HCT116 (cell line): ENCODE data around the gene SNX8. TPM values are rescaled to one million over a fixed set of nuclear protein-coding genes. Genes with fewer than 3 reads are reported as not detected.

Experiments
- ATAC-seq: fragments of 200-7000 bp; cut with Tn5 transposase; 2 replicates; pipeline ENCODE4 v1.9.1; 2020; ENCODE audit warnings: mild to moderate bottlenecking, moderate library complexity
- BruUV-seq: library from RNA; stranded (reverse); fragments of 400-500 nt; replicated peaks from 2 replicates; lab custom pipeline; 2021; lab: Mats Ljungman, UMichigan
- CTCF ChIA-PET: fragments of 300-600 bp; sonication (Branson Sonifier 250); formaldehyde crosslinking; loops from one replicate; lab custom pipeline; 2021; ENCODE audit warnings: antibody characterized with exemption; lab: Charles Lee
- POLR2A ChIA-PET: fragments of 300-600, 350-600 bp; sonication (Branson Sonifier 250); formaldehyde crosslinking; loops from one replicate; lab custom pipeline; 2021; ENCODE audit warnings: antibody characterized with exemption; lab: Charles Lee
- RAD21 ChIA-PET, 2 experiments: fragments of 300-600 bp; sonication (Branson Sonifier 250); formaldehyde crosslinking; loops; one replicate each; lab custom pipeline; 2023; ENCODE audit warnings: low total read pairs in 2 of 2; ENCODE audit not compliant: uncharacterized antibody in 2 of 2, unreplicated experiment in 2 of 2, low non-redundant PET in 1 of 2; lab: Charles Lee
- DNase-seq: peaks from one replicate; pipeline ENCODE4 v3.0.0-alpha.2; 2010; ENCODE audit warnings: low read depth, low spot score
- H2AFZ ChIP-seq: fragments of 200-600 bp; shearing (Covaris generic), sonication (generic); 2 replicates; pipeline ENCODE4 v1.6.1; 2017; ENCODE audit warnings: low read depth, mixed run types, mixed read lengths, antibody characterized with exemption, low read length; ENCODE audit not compliant: poor library complexity, severe bottlenecking
- H3K27ac ChIP-seq: 2 replicates; pipeline ENCODE4 v1.5.1; 2012; ENCODE audit warnings: low read depth, low read length
- H3K27me3 ChIP-seq: fragments of 200-600 bp; sonication (generic); 2 replicates; pipeline ENCODE4 v1.6.1; 2016; ENCODE audit warnings: mixed run types, low read length, mixed read lengths; ENCODE audit not compliant: insufficient read depth
- H3K36me3 ChIP-seq, 2 experiments: fragments of 200-500 bp in 1 of 2; fragments of 200-600 bp in 1 of 2; sonication (Bioruptor generic) in 1 of 2; sonication (generic) in 1 of 2; 2 replicates each; pipeline versions ENCODE4 v1.5.1 to v1.6.1; 2014 to 2016; ENCODE audit warnings: low read length in 2 of 2, inconsistent platforms in 1 of 2, mixed read lengths in 1 of 2, mixed run types in 1 of 2; ENCODE audit not compliant: insufficient read depth in 2 of 2, control insufficient read depth in 1 of 2
- H3K4me1 ChIP-seq, 2 experiments: fragments of 200-600 bp in 1 of 2; sonication (generic) in 1 of 2; 2 replicates each; pipeline versions ENCODE4 v1.5.1 to v1.6.1; 2012 to 2017; ENCODE audit warnings: low read length in 2 of 2, inconsistent platforms in 1 of 2, mild to moderate bottlenecking in 1 of 2, mixed read lengths in 1 of 2, mixed run types in 1 of 2, moderate library complexity in 1 of 2; ENCODE audit not compliant: insufficient read depth in 2 of 2, control insufficient read depth in 1 of 2
- H3K4me2 ChIP-seq: fragments of 200-600 bp; sonication (generic); 2 replicates; pipeline ENCODE4 v1.6.1; 2017; ENCODE audit warnings: mixed run types, low read length, mixed read lengths
- H3K4me3 ChIP-seq, 2 experiments: fragments of 200-600 bp in 1 of 2; sonication (generic) in 1 of 2; replicated peaks in 1 of 2; 2 replicates each; pipeline ENCODE4 v1.5.1; 2011 to 2016; ENCODE audit warnings: low read length in 2 of 2, control low read depth in 1 of 2, low read depth in 1 of 2, mild to moderate bottlenecking in 1 of 2, mixed read lengths in 1 of 2, mixed run types in 1 of 2
- H3K79me2 ChIP-seq: fragments of 200-600 bp; sonication (generic); 2 replicates; pipeline ENCODE4 v1.6.1; 2017; ENCODE audit warnings: mild to moderate bottlenecking, mixed run types, low read length, moderate library complexity, mixed read lengths; ENCODE audit not compliant: insufficient read depth
- H3K9ac ChIP-seq: fragments of 200-600 bp; sonication (generic); 2 replicates; pipeline ENCODE4 v1.6.1; 2016; ENCODE audit warnings: low read length, mixed read lengths
- H3K9me2 ChIP-seq: fragments of 200-600 bp; sonication (generic), shearing (Covaris generic); 2 replicates; pipeline ENCODE4 v1.6.1; 2017; ENCODE audit warnings: mixed run types, mild to moderate bottlenecking, moderate library complexity; ENCODE audit not compliant: insufficient read depth
- H3K9me3 ChIP-seq, 2 experiments: fragments of 200-500 bp in 1 of 2; fragments of 200-600 bp in 1 of 2; sonication (Bioruptor generic) in 1 of 2; sonication (generic) in 1 of 2; 2 replicates each; pipeline ENCODE4 v1.6.1; 2014 to 2017; ENCODE audit warnings: low read length in 2 of 2, mixed read lengths in 2 of 2, inconsistent platforms in 1 of 2, low read depth in 1 of 2, mild to moderate bottlenecking in 1 of 2, mixed run types in 1 of 2, moderate library complexity in 1 of 2; ENCODE audit not compliant: control insufficient read depth in 1 of 2, insufficient read depth in 1 of 2
- H4K20me1 ChIP-seq: fragments of 200-600 bp; sonication (generic), shearing (Covaris generic); 2 replicates; pipeline ENCODE4 v1.6.1; 2017; ENCODE audit warnings: mixed run types, mild to moderate bottlenecking, moderate library complexity; ENCODE audit not compliant: insufficient read depth
- CBX3 ChIP-seq: IDR thresholded peaks from 2 replicates; pipeline ENCODE4 v1.6.1; 2012; ENCODE audit warnings: low read depth
- CTCF ChIP-seq, 3 experiments: fragments of 200-600 bp in 1 of 3; sonication (generic) in 1 of 3; IDR thresholded peaks in 2 of 3; conservative IDR thresholded peaks in 1 of 3; 2 replicates each; pipeline ENCODE4 v1.5.1; 2012 to 2017; ENCODE audit warnings: low read depth in 2 of 3, low read length in 2 of 3, antibody characterized with exemption in 1 of 3, borderline replicate concordance in 1 of 3, control low read depth in 1 of 3, mild to moderate bottlenecking in 1 of 3, mixed read lengths in 1 of 3, mixed run types in 1 of 3, moderate library complexity in 1 of 3; ENCODE audit not compliant: insufficient read depth in 1 of 3
- ELF1 ChIP-seq: IDR thresholded peaks from 2 replicates; pipeline ENCODE4 v1.6.1; 2012; ENCODE audit warnings: low read depth, borderline replicate concordance
- EZH2 ChIP-seq: fragments of 200-600 bp; sonication (generic); IDR thresholded peaks from 2 replicates; pipeline ENCODE4 v1.6.1; 2017; ENCODE audit warnings: antibody characterized with exemption, mixed run types
- FOSL1 ChIP-seq: IDR thresholded peaks from 2 replicates; pipeline ENCODE4 v1.6.1; 2012; ENCODE audit warnings: low read depth
- MAX ChIP-seq: IDR thresholded peaks from 2 replicates; pipeline ENCODE4 v1.6.1; 2012
- POLR2A ChIP-seq: IDR thresholded peaks from 2 replicates; pipeline ENCODE4 v1.7.0; 2011; ENCODE audit warnings: borderline replicate concordance; ENCODE audit not compliant: insufficient read depth, insufficient read length; ENCODE audit errors: extremely low read depth
- POLR2AphosphoS5 ChIP-seq: IDR thresholded peaks from 2 replicates; pipeline ENCODE4 v1.6.1; 2011; ENCODE audit warnings: mild to moderate bottlenecking, low read depth, low read length, moderate library complexity
- RAD21 ChIP-seq: IDR thresholded peaks from 2 replicates; pipeline ENCODE4 v1.6.1; 2012; ENCODE audit warnings: low read depth, mild to moderate bottlenecking
- REST ChIP-seq: IDR thresholded peaks from 2 replicates; pipeline ENCODE4 v1.6.1; 2012; ENCODE audit warnings: low read depth
- SP1 ChIP-seq: IDR thresholded peaks from 2 replicates; pipeline ENCODE4 v1.6.1; 2012; ENCODE audit warnings: low read depth
- SRF ChIP-seq: IDR thresholded peaks from 2 replicates; pipeline ENCODE4 v1.6.1; 2012; ENCODE audit warnings: low read depth
- TCF7L2 ChIP-seq: IDR thresholded peaks from 2 replicates; pipeline ENCODE4 v1.7.0; 2011; ENCODE audit warnings: borderline replicate concordance, inconsistent platforms; ENCODE audit not compliant: insufficient read depth, insufficient read length; ENCODE audit errors: extremely low read depth
- YY1 ChIP-seq: IDR thresholded peaks from 2 replicates; pipeline ENCODE4 v1.6.1; 2011; ENCODE audit warnings: low read length, low read depth, moderate library complexity, mild to moderate bottlenecking; ENCODE audit not compliant: insufficient replicate concordance; ENCODE audit errors: extremely low read depth
- ZBTB33 ChIP-seq: IDR thresholded peaks from 2 replicates; pipeline ENCODE4 v1.6.1; 2011; ENCODE audit warnings: mild to moderate bottlenecking, low read length, moderate library complexity; ENCODE audit not compliant: insufficient replicate concordance; ENCODE audit errors: extremely low read depth
- ZFX ChIP-seq: fragments of 450-650 bp; IDR thresholded peaks from 2 replicates; pipeline ENCODE4 v1.6.1; 2017
- ZNF274 ChIP-seq: fragments of 200-500 bp; sonication (Bioruptor generic); IDR thresholded peaks from 2 replicates; pipeline ENCODE4 v1.6.1; 2014; ENCODE audit warnings: mild to moderate bottlenecking, low read depth, low read length, inconsistent platforms
- intact Hi-C: fragments of 100-400 bp; cut with micrococcal nuclease; formaldehyde crosslinking; loops from 2 replicates; pipeline ENCODE4 v1.10.0; 2022
- total RNA-seq: library from RNA; stranded (reverse); gene quantifications from one replicate; pipeline ENCODE4 v1.2.1, GENCODE V29; 2021; ENCODE audit not compliant: unreplicated experiment

SNX8 gene
- total RNA-seq, 1 experiment from 2014 or later, result 41.7 TPM

- no peak overlapping the region for H3K4me2 ChIP-seq
- no peaks in the 10 kb centered on the region for H3K27me3 ChIP-seq
- no peaks in the 10 kb centered on the region for H3K9me2 ChIP-seq
- H3K9me3 ChIP-seq, result no peaks in the 10 kb centered on the region
- no peak overlapping the region for H2AFZ ChIP-seq
- ChIA-PET POLR2A (no interaction called here), CTCF (no interaction called here), RAD21 (no interaction called here)
- no peaks in the 10 kb centered on the region for H3K79me2 ChIP-seq
- intact Hi-C loops, result no loop called here
- H3K9ac ChIP-seq, result no peak overlapping the region
- DNase-seq, result no peak
- ATAC-seq, result no peak
- BruUV-seq, result no TSS peak
- no peaks in the 10 kb centered on the region for H3K36me3 ChIP-seq
- peaks cover 6 to 20% of the 10 kb centered on the region in 2 experiments; a peak in 3 of 4 replicates for H3K4me1 ChIP-seq
- TF ChIP-seq ZFX, result no peak
- TF ChIP-seq RAD21, result no peak
- TF ChIP-seq ZNF274, result no peak
- no peak for TF ChIP-seq POLR2A
- TF ChIP-seq POLR2AphosphoS5, result no peak
- no peak for TF ChIP-seq TCF7L2
- TF ChIP-seq FOSL1, result no peak
- TF ChIP-seq REST, result no peak
- TF ChIP-seq CTCF (IDR thresholded peaks at IDR 0.05 in 2 of 3, conservative IDR thresholded peaks at IDR 0.05 in 1 of 3; ENCODE audit: borderline replicate concordance in 1 of 3, insufficient read depth in 1 of 3, low read depth in 2 of 3, low read length in 2 of 3), result no peak
- TF ChIP-seq YY1, result no peak
- no peak for TF ChIP-seq ELF1
- TF ChIP-seq CBX3, result no peak
- no peak for TF ChIP-seq MAX
- TF ChIP-seq SP1, result no peak
- no peak for TF ChIP-seq SRF
- no peak for TF ChIP-seq EZH2
- TF ChIP-seq ZBTB33, result no peak
- no peak overlapping the region for H3K27ac ChIP-seq
- H4K20me1 ChIP-seq, result no peaks in the 10 kb centered on the region
- no peak overlapping the region for H3K4me3 ChIP-seq
These were observed 60.6 kb downstream of the SNX8 start for GRCh38 chr7:2253525-2254244.
